Stimulated activated CD8-positive, alpha-beta memory T cell treated with anti-CD3 and anti-CD28 coated beads, Interleukin-7, amount 100 ng/mL, for 24 hours (primary cell): ENCODE data around the gene MYO1D.

Experiments used
- DNase-seq: peaks from one replicate; pipeline ENCODE4 v3.0.0-alpha.2; 2020; ENCODE audit warnings: low read depth

The MYO1D gene

DNA sequence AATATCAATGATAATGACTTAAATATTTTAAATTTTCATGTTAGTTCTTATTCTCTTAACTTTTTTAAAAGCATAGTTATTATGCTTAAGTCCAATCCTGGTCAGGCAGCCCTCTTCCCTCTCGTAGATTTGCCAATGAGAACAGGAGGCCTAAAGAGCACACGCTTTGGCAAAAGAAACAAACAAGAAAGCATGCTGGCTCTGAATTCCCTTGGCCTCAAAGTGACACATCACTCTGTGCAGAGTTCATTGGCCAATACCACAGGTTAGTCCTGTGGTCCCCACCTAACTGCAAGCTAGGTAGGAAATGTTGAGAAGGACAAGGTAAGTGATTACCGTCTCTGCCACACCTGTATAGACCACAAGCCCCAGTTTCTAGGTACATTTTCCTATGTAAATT, 61.5 kb downstream of the MYO1D start:
- DNase-seq = no peak

DNA sequence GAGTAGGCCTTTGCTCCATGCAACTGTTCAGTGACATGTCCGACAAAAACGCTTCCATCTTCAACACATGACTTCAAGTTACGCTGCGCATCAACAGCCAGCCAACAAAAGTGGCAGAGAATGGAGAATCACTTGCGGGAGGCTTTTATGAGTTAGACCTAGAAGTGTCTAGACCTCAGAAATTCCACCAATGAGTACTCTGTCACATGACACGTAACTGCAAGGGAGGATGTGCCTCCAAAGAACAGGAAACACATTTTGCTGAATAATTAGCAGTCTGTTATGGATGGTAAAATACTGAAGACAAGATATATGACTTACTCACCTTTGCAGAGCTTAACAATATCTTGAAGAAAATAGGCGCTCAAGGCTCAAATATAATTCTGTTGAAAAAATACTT, 62.1 kb downstream of the MYO1D start:
- no peak for DNase-seq

DNA sequence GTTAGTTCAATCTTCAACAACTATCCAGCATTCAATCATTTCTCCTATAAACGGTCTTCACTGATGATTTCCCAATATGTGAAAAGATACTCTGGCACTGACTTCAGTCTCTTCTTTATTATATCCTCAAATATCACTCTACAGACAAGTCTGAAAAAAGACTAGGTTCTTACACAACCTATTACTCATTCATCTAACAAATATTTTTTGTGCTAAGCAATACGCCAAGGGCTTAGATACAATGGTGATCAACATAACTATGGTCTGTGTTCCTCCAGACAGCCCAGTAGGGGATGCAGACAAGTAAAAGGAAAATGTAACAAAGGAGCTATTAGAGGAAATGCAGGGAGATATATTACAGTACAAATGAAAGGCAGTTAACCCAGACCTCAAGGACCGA, 63.9 kb downstream of the MYO1D start:
- no peak for DNase-seq

DNA sequence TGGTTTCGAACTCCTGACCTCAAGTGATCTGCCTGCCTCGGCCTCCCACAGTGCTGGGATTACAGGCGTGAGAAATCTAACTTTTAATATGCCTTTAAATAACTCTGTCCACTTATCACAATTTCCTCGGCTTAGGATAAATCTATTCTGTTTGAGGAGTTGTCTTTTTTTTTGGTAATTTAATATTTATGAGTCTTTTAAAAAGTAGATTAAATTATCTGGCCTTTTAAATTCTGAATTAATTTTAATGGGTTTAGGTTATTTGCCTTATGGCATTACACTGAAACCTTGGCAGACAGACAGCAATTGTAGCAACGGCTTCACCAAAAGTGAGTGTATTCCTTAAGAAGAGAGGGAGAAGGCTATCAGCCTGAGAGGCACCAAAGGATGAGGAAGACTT, 66.2 kb downstream of the MYO1D start:
- no peak for DNase-seq

DNA sequence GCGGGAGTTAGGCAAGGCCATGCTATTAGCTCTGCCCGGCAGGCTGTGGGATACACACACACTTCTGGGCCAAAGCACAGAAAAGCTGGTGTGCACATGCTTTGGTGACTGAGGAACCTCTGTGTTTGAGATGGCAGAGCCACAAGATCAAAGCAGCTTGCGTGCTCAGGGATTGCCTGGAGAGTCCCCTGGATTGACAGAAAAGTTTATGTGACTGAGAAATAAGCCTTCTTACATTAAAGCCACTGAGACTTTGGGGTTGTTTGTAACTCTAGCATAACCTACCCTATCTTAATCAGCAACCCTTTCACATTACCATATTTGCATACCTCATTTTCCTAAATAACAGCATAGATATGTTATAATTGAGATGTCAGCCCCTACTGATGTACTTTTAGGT, 69.3 kb downstream of the MYO1D start:
- DNase-seq = no peak

DNA sequence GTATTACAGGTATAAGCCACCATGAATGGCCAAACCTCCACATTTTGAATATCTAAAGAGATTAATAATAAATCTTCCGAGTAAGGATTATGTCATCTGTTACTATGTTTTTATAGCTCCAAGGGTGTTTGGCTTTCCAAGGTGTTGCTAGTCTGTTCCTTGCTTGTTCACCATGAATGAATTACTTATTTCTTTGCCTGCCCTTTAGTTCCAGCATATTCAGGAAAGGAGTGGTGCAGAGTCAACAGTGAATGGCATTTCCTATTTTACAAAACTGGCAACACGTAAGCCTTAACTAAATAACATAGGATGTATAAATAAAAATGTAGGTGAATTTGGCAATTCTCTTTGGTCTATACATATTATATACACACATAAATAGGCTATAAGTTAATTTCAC, 70.3 kb downstream of the MYO1D start:
- DNase-seq = no peak

DNA sequence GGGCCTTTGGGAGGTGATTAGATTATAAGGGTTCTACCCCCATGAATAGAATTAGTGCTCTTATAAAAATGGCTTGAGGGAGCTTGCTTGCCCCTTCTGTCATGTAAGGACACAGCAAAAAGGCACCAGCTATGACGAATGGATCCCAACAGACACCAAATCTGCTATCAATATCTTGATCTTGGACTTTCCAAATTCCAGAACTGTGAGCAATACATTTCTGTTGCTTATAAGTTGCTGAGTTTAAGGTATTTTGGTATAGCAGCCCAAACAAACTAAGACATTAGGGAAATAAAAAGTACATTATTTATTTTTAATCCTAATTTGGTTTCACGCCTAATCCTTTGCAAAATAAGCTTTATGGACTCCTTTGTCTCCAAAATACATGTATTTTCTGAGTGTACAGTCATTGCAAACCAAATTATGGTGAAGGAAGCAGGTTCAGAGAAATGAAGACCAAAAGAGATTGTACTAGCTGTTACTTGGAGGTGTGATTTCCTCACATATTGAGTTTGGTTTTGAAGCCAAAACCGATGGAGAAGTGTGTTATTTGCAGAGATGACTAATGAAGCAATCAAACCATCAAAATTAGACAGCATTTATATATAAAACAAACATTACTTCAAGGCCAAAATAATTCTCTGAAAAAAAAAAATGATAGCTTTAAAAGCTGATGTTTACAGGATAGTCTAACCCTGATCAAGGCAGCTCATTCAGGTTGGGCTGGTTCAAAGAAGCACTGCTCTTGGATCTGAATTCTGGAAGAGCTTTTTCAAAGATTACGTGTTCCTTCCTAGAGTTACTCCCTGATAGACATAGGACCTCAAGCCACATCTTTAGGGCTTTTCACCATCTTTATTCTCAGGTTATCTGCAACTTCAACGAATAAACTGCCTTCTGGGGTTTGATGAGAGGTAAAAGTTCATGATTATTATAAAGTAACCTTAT, 71.6 kb downstream of the MYO1D start:
- no peak for DNase-seq

DNA sequence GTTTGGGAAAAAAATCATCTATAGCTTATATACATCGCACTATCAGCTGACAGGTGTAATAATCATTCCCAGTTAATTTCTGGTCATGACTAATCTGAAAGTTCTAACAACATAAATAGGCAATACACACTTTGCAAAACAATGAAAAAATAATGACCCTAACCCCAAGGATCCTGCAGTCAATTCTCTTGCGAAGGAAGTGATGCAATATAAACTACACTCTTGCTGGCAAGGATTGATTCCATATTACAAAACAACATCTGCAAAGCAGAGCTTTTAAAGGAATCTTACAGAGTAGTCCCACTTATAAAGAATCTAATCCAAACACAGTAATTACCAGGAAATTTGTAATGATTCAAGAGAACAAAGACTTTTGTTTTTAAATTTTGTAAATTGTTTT, 73.4 kb downstream of the MYO1D start:
- DNase-seq = no peak

DNA sequence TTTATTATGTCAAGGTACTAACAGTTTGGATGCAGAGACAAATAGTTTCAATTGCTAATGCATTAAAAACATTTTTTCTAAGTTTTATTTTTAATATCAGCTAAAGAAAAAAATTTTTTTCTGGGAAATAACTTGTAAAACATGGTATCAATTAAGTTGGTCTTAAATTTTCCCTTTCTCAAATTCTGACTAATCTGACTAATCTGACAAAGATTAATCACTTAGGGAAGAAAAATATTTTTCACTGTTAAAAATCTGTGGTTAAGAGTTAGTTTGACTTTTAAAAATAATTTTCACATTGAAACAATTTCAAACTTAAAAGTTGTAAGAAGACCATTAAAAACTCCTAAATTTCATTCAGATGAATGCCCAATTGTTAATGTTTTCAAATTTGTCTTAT, 74.6 kb downstream of the MYO1D start:
- DNase-seq = no peak

DNA sequence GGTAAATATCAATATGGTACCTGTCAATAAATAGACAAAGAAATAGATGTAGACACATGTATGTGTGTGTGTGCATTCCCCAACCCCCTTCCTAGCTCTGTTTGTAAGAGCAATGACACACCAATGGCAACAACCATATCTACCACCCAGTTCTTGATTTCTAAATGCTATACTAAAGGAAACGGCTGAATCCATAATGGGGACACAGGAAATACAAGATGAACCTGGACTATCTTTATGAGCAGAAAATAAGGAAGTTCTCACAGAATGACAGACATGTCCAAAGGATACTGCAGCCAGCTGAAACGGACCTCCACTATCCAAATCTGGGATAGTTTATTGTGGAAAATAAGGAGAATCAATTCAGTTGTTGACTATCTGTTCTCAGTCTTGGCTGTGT, 75.3 kb downstream of the MYO1D start:
- DNase-seq = no peak

DNA sequence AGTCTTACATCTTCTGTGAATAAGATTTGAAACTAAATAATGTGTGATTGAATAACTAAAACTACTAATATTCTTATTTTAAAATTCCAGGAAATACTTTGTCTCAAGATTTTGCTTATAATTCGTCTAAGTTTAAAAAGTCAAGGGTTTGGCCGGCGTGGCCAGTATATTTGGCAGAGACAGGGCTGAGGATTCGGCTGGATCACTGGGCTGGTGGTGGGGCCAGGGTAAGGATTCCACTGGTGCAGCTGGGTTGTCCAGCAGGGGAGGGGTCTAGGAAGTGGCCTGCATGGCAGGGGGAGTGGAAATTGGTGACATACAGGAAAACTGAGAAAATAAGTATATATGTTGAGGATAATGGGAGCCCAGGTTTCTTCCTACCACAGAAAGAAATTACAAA, 75.7 kb downstream of the MYO1D start:
- no peak for DNase-seq

DNA sequence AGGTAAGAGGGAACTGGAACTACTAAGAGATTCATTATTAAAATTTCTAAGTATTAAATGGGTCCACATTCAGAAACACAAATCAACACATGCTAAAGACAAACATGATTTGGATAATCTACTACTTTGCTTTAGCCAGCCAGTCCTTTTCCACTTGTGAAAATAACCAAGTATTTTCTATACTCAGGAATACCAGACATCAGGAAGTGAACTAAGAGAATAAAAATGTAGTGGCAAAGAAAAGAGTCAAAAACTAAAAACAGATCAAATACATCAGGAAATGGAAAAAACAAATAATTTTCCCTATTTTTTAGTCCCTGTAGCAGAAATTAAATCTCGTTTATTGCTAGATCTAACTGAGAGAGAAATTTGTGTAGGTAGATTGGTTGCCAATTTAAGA, 78.0 kb downstream of the MYO1D start:
- DNase-seq = no peak

DNA sequence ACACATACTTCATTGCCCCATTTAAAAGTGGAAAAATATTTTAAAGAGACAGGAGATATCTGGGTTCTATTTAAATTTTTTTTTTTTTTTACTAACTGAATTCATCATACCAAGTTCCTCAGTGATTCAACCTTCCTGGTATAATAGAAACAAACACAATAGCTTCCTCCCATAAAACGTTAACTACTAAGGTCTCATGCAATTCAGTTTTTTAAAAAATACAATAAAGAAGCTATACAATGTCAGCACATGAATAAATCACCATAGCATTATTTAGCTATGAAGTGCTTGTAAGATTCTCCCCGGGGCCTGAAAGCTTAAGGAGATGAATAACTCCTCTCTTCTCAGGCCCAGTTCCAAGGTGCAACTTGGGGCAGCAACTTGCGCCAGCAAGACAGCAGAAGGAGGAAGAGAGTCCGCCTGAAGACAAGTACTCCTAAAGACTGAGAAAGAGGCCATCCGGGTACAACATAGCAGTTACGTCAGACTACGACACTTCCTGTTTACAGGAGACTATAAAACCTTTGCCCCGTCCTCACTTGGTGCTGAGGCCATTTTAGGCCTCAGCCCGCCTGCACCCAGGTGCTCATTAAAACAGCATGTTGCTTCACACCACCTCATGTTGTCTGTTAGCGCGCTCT, 81.5 kb downstream of the MYO1D start:
- DNase-seq = no peak

DNA sequence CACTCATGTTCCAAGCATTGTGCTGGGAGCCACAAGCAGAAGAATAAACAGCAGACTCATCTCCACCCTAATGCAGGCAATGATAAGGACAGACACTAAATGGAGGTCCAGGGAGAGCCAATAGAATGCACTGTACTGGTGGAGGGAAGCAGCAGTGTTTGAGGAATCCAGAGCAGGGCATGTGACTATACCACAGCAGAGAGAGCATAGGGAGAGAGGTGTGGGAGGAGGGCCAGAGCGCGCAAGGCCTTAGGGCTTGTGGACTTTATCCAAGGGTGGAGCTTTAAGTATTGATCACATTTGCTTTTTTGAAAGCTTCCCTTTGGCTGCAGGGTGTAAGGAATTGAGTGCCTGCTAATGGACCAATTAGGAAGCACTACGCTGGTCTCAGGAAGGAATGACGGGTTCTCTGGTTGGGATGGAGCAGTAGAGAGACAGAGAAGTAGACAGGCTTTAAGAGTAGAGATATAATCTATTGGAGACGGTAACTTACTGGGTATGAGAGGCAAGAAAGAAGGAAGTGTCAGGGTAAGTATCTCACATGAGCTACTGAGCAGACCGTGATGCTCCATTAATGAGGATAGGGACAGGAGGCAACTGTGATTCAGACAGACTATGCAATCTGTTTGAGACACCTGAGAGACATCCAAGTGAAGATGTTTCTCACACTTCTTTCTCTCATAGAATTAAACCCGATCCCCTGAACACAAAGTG, 82.2 kb downstream of the MYO1D start:
- DNase-seq = no peak

DNA sequence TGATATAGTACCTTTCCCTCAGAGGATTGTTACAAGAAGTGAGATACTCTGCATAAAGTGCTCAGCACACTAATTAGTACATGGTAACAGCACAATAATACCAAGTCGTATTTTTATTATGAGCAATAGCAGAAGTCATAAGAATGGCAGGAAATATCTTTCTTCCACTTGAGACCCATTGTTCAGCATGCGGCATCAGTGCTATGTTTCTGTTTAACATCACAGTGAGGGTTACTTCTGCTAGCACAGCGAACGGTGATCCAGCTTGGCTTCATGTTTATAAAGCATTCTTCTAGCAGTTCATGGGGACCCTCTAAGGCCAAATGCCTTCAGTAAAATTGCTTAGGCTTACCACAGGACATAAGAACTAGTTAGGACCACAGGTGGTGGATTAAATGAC, 83.1 kb downstream of the MYO1D start:
- DNase-seq = no peak

DNA sequence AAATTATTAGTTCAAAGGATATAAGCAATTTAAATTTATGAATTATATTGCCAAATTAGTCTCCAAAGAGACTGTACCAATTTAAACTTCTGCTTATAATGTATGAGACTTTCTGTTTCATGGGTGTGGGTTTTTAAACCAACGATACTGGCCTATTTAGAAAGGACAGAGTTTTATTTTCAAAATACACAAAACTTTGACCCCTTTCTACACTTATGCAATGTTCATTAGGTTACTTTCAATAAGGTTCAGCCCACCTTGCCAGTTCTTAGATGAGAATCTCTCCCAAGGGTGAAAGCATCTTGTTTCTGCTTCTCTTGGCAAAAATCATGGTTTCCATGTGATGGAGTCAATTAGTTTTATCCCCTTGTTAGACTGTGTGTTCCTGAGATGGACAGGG, 84.7 kb downstream of the MYO1D start:
- DNase-seq = no peak

DNA sequence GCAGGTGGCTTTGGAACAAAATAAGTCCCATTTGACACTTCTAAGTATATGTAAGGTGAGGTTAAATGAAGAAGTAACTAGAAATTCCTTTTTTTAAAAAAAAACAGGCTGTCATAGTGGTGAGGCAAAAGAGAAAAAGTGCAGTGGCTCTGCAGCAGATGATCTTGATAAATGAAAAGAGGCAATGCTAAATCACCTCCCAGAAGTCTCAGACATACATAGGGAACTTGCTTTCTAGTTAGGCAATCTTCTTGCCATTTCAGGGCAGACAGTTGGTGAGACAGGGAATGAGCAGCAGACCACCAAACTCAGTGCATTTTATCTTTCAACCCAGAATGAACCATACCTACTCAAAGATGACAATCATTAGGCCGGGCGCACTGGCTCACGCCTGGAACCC, 90.8 kb downstream of the MYO1D start:
- DNase-seq = no peak

DNA sequence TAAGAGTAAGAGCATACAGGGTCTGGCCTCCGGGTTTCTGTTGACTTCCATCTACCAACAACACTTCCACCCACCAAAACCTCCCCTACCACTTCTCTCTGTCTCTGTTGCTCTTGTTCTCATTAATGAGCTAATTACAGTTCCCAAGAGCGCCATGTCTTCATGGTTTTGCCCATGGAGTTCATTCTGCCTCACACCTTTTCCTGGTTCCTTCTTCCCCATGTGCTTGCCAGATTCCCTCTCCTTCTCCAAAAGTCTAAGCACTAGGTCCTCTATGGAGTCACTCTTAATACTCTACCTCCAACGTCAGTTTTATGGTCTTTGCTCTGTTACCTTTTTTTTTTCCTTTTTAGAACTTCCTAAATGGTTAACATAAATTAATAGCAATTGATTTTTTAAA, 92.8 kb downstream of the MYO1D start:
- DNase-seq = no peak

DNA sequence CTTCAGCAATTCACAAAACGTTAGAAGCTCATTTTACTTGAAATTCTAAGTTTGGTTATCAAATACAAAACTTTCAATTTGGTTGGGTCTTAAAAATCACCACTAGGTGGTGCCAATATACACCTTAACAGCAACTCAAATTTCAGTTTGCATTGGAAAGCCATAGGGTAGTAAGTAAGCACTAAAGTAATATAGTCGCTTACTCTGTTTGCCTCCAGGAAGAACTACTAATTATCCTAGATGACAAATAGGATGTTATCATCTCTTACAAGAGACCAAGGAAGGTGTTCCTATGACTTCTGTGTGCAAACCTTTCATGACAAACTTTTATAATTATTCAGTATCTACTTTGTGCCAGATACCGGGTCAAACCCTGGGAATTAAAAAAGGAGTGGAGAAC, 93.3 kb downstream of the MYO1D start:
- no peak for DNase-seq

DNA sequence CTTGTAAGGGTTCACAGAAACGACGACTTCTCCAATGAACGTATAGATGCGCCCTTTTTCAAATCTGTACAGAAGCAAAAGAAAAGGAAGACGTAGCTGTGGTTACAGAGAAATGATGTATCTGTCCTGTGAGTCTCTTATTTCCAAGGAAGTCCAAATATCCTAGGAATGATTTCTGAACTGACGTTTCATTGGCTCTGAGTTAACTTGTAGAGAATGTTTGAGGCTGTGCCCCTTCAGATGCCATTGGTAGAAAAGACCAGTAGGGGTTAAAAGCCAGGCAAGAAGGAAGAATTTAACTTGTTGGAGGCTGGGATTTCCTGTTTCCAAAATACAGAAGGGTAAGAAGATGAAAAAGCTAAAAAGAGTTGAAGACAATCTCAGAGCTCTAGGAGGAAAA, 96.2 kb downstream of the MYO1D start:
- no peak for DNase-seq

DNA sequence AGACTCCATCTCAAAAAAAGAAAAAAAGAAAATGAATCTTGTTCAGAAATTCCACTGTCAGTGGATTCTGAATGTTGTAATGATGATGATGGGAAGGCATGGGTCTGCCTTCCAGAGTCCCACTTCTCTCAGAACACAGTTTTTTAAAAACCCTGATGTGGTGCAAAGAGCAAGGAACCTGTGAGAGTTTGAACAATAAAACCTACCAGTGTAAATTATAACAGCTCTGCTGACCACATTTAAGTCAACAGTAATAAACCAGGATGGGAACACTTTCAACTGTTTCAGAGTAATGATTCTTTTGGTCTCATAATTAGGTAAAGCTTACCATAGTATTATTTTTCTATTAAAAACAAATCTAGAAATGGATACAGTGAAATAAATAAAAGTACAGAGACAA, 99.0 kb downstream of the MYO1D start:
- DNase-seq = no peak

DNA sequence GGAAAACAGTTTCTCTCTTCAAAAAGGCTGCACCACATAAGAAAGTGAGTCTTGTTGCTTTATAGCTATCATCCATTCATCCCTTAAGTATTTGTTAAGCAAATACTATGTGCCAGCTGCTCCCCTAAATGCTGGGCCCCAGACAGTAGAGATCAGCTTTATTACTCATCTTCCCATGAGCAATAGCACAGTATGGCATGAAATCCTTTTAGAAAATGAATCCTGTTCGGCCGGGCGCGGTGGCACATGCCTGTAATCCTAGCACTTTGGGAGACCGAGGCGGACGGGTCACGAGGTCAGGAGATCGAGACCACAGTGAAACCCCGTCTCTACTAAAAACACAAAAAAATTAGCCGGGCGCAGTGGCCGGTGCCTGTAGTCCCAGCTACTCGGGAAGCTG, 99.5 kb downstream of the MYO1D start:
- DNase-seq = no peak

DNA sequence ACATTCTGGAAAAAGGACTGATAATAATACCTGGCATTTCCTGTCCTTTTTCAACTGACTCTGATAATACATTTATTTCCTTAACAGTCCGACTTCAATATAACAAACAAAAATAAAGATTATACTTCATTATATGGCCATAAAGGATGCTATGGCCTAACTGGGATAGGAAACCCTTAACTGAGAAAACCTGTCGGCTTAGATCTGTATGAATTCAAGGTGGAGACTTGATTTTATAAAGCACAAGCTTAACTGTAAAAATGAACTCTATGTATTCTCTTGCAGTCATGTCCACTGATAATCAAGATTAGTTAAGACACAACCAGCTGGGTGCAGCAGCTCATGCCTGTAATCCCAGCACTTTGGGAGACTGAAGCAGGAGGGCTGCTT, 102.2 kb downstream of the MYO1D start:
- DNase-seq = no peak
